GM12865 (cell line): ENCODE results near the gene S100Z.

Experiments used
- DNase-seq: peaks from one replicate; pipeline ENCODE4 v3.0.0; 2010; ENCODE audit warnings: low read depth
- H3K4me3 ChIP-seq: 2 replicates; pipeline ENCODE4 v1.5.1; 2011; ENCODE audit warnings: mild to moderate bottlenecking, low read depth, low read length, control low read depth
- CTCF ChIP-seq: IDR thresholded peaks from 2 replicates; pipeline ENCODE4 v1.5.1; 2011; ENCODE audit warnings: low read length, control low read depth, low read depth, inconsistent platforms; ENCODE audit not compliant: insufficient read depth; ENCODE audit errors: missing control alignments

S100Z gene

DNA sequence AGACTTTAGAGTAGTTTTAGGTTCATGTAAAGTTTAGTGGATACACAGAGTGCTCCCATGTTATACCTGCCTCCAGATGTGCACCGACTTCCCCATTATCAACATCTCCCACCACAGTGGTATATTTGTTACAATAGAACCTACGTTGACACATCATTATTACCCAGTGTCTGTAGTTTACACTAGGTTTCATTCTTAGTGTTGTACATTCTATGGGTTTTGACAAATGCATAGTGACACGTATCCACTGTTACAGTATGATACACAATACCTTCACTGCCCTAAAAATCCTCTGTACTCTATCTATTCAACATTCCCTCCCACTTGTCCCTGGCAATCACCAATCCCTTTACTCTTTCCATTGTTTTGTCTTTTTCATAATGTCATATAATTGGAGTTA is 68.7 kb downstream of the S100Z start:
- no peak for TF ChIP-seq CTCF
- no peak overlapping the region for H3K4me3 ChIP-seq

GRCh38 chr5:76920491-76920890 is 70.7 kb downstream of the S100Z start:
- H3K4me3 ChIP-seq: no peak overlapping the region
- no peak for DNase-seq
- TF ChIP-seq CTCF: no peak

More for the DNA sequence above, 68.7 kb downstream of the S100Z start:
- DNase-seq: no peak

GRCh38 chr5:76926329-76927105 is 76.7 kb downstream of the S100Z start:
- no peak for TF ChIP-seq CTCF
- H3K4me3 ChIP-seq: no peak overlapping the region
- DNase-seq: no peak

- TF ChIP-seq CTCF: no peak
- no peak for DNase-seq
- H3K4me3 ChIP-seq: no peak overlapping the region
These were observed 78.1 kb downstream of the S100Z start for GRCh38 chr5:76927961-76928360.

GRCh38 chr5:76930083-76930482 is 80.3 kb downstream of the S100Z start:
- TF ChIP-seq CTCF: no peak
- no peak for DNase-seq
- no peak overlapping the region for H3K4me3 ChIP-seq

DNA sequence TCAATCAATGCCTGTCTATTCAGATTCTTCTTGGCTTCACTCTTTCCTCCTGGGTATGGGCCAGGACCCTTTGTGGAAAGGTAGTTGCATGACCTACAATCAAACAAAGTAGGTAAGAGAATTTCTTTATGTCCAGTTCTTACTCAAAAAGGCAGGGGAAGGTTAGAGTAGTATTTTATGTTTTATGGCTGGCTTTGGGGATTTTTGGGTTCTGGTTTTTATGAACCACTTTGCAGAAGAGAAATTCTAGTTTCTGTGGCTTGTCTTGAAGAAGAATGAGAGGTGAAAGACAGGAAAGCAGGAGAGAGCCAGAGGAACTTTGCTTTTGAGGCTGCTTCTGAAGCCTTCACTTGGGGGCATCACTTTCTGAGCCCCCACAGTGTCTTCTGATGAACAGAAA is 88.4 kb downstream of the S100Z start:
- no peak for TF ChIP-seq CTCF
- H3K4me3 ChIP-seq: no peak overlapping the region
- peak; percentile 48 for DNase-seq

DNA sequence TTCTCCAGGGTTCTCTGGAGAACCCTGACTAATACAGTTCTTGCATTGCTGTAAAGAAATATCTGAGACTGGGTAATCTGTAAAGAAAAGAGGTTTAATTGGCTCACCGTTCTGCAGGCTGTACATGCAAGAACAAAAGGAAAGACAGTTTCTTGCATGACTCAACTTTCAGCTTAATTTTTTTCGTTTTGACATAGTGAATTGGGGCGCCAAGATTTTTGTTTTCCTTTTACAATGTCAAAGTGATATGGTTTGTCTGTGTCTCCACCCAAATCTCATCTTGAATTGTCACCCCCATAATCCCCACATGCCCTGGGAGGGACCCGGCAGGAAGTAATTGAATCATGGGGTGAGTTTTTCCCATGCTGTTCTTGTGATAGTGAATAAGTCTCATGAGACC is 91.2 kb downstream of the S100Z start:
- no peak overlapping the region for H3K4me3 ChIP-seq
- DNase-seq: peak; percentile 35
- TF ChIP-seq CTCF: no peak
